ENCODE results near the gene MMUT.

- TF ChIP-seq POLR2A (IDR thresholded peaks at IDR 0.05; ENCODE audit: extremely low read depth, insufficient read length) (no peak), CTCF (IDR thresholded peaks at IDR 0.05; ENCODE audit: low read depth, low read length) (no peak)
Observed at GRCh38 chr6:49410564-49410963, 52.5 kb downstream of the MMUT start.

Measured in NB4 (cell line).